Testis (tissue), 3 donors: ENCODE results near the gene KRT9. TPM values are rescaled to one million over a fixed set of nuclear protein-coding genes. Genes with fewer than 3 reads are reported as not detected.

Experiments used
- DNase-seq: peaks from one replicate; pipeline ENCODE4 v3.0.0-alpha.2; 2019
- H3K27ac ChIP-seq, 2 donors: fragments of 200-600 bp; sonication (generic); one replicate each; pipeline ENCODE4 v1.5.1; 2019
- H3K27me3 ChIP-seq: fragments of 200-600 bp; sonication (generic); one replicate; pipeline ENCODE4 v1.5.1; 2019
- H3K36me3 ChIP-seq: fragments of 200-600 bp; sonication (generic); one replicate; pipeline ENCODE4 v1.5.1; 2017; ENCODE audit warnings: low read depth; ENCODE audit errors: missing control alignments
- H3K4me1 ChIP-seq: fragments of 200-600 bp; sonication (generic); one replicate; pipeline ENCODE4 v1.5.1; 2019
- H3K4me3 ChIP-seq, 2 donors: fragments of 200-600 bp; sonication (generic); one replicate each; pipeline ENCODE4 v1.5.1; 2017 to 2019
- H3K9me3 ChIP-seq: fragments of 200-600 bp; sonication (generic); one replicate; pipeline ENCODE4 v1.5.1; 2017
- CTCF ChIP-seq, 3 experiments: fragments of 450-650 bp in 2 of 3; fragments of 200-600 bp in 1 of 3; sonication (generic) in 1 of 3; IDR thresholded peaks; one replicate each; pipeline ENCODE4 v1.5.1; 2016 to 2019; ENCODE audit warnings: antibody characterized with exemption in 3 of 3, mild to moderate bottlenecking in 2 of 3, moderate library complexity in 1 of 3
- POLR2A ChIP-seq: fragments of 450-650 bp; IDR thresholded peaks from one replicate; pipeline ENCODE4 v1.6.1; 2017; ENCODE audit warnings: antibody characterized with exemption, mild to moderate bottlenecking, moderate library complexity
- WGBS, 2 donors: methylation state at CpG; one replicate each; pipeline ENCODE4 v1.1.5; 2018; 5-methylcytosine and 5-hydroxymethylcytosine counted together
- intact Hi-C: fragments of 100-400 bp; cut with DNase I; formaldehyde crosslinking; loops from one replicate; pipeline ENCODE4 v1.15.1; 2023; ENCODE audit warnings: low total_unique reads
- polyA plus RNA-seq: library from polyadenylated mRNA; stranded (reverse); fragments of 350-450 nt; fragmentation: Illumina TruSeq; extraction: RNeasy Lipid Tissue Mini Kit (QIAGEN cat#74804); gene quantifications from one replicate; pipeline ENCODE4 v1.2.3, GENCODE V29; 2014; ENCODE audit warnings: low read depth, low replicate concordance; ENCODE audit not compliant: insufficient read depth
- total RNA-seq, 2 donors: library from RNA; depleted of rRNA; stranded (reverse); fragments of >200 nt; gene quantifications; one replicate each; pipeline ENCODE4 v1.2.3, GENCODE V29; 2016

The KRT9 gene
- total and polyA plus RNA-seq, 3 donors from 2014 or later, result 0.29 to 0.43 TPM; not detected in 1

GRCh38 chr17:41575336-41575735, 3.5 kb upstream of the KRT9 start:
- Histone ChIP-seq H3K27ac (no peak overlapping the region), H3K4me1 (no peaks in the 10 kb centered on the region), H3K9me3 (no peaks in the 10 kb centered on the region), H3K27me3 (no peaks in the 10 kb centered on the region), H3K4me3 (no peak overlapping the region), H3K36me3 (no peaks in the 10 kb centered on the region)
- WGBS, 2 donors, result 68 to 88% methylated on average over 3 of the region's 3 CpGs
- TF ChIP-seq POLR2A (no peak), CTCF (IDR thresholded peaks at IDR 0.05) (no peak)
- DNase-seq, result no peak
- intact Hi-C loops, result no loop called here

- Histone ChIP-seq H3K27ac (no peak overlapping the region), H3K9me3 (no peaks in the 10 kb centered on the region), H3K36me3 (no peaks in the 10 kb centered on the region), H3K27me3 (no peaks in the 10 kb centered on the region), H3K4me3 (no peak overlapping the region), H3K4me1 (no peaks in the 10 kb centered on the region)
- DNase-seq, result no peak
- WGBS, 2 donors, result 83 to 89% methylated on average over 6 of the region's 6 CpGs
- intact Hi-C loops, result no loop called here
- no peak for TF ChIP-seq CTCF (IDR thresholded peaks at IDR 0.05)
- no peak for TF ChIP-seq POLR2A
These were observed 4.5 kb downstream of the KRT9 start for GRCh38 chr17:41567317-41567716.

GRCh38 chr17:41565338-41565737, 6.5 kb downstream of the KRT9 start:
- TF ChIP-seq POLR2A (no peak), CTCF (IDR thresholded peaks at IDR 0.05) (no peak)
- no peak for DNase-seq
- H3K27me3 ChIP-seq, result no peaks in the 10 kb centered on the region
- intact Hi-C loops, result no loop called here
- H3K27ac ChIP-seq, result no peak overlapping the region
- no peak overlapping the region for H3K4me3 ChIP-seq
- H3K4me1 ChIP-seq, result no peaks in the 10 kb centered on the region
- H3K9me3 ChIP-seq, result no peaks in the 10 kb centered on the region
- no peaks in the 10 kb centered on the region for H3K36me3 ChIP-seq

GRCh38 chr17:41563607-41564170, 8.2 kb downstream of the KRT9 start:
- Histone ChIP-seq H3K4me3 (no peak overlapping the region), H3K36me3 (no peaks in the 10 kb centered on the region), H3K9me3 (no peaks in the 10 kb centered on the region), H3K27me3 (no peaks in the 10 kb centered on the region), H3K27ac (no peak overlapping the region), H3K4me1 (no peaks in the 10 kb centered on the region)
- 66 to 70% methylated on average over 3 of the region's 3 CpGs for WGBS, 2 donors
- TF ChIP-seq POLR2A (no peak), CTCF (IDR thresholded peaks at IDR 0.05) (no peak)
- no peak for DNase-seq
- intact Hi-C loops, result no loop called here

- intact Hi-C loops, result no loop called here
- no peak for DNase-seq
- WGBS, 2 donors, result 84 to 91% methylated on average over 6 of the region's 6 CpGs
- Histone ChIP-seq H3K4me1 (no peaks in the 10 kb centered on the region), H3K27me3 (no peaks in the 10 kb centered on the region), H3K36me3 (no peaks in the 10 kb centered on the region), H3K4me3 (no peak overlapping the region), H3K27ac (no peak overlapping the region), H3K9me3 (no peaks in the 10 kb centered on the region)
- no peak for TF ChIP-seq CTCF (IDR thresholded peaks at IDR 0.05)
- no peak for TF ChIP-seq POLR2A
These were observed 10.3 kb downstream of the KRT9 start for GRCh38 chr17:41561554-41561953.
